ENCODE data around the gene XNDC1N. TPM values are rescaled to one million over a fixed set of nuclear protein-coding genes. Genes with fewer than 3 reads are reported as not detected.

XNDC1N gene
- total and polyA plus RNA-seq, 8 donors, result 5.6 to 9.9 (median 8.2) TPM

DNA sequence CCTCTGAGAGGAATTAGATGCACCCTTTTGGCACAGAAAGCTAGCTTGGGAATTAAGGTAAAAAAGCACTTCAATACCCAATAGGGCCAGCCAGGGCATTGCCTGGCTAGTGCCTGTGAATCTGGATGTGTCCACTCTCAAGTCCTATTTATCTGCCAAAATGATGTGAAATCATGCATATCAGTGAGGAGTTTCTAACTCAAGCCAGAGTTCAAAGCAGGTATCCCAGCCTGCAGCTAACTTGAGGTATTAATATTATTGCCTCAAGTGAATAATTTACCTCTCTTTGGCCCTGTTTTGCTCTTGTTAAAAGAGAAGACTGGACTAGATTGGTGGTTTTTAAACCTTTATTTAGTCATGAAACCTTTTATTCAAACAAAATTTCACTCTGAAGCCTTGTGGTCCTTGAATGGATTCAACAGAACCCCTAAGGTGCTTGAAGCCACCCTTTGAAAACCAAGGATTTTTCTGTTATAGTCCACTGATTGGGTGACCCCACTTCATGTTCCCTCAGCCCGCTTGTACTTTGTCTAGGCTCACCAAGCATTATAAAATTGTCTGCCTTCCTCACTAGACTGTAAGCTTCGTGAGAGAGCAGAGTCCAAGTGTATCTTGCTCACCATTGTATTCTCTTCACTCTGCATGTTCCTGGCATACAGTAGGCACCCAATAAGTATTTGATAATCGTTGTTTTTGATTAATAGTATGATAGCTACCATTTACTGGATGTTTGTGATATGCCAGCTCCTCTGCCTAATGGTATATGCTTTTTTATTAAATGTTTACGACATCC is 4.9 kb upstream of the XNDC1N start:
- ATAC-seq, result no peak
- H3K4me3 ChIP-seq, result no peak overlapping the region
- TF ChIP-seq, protein P1, sequence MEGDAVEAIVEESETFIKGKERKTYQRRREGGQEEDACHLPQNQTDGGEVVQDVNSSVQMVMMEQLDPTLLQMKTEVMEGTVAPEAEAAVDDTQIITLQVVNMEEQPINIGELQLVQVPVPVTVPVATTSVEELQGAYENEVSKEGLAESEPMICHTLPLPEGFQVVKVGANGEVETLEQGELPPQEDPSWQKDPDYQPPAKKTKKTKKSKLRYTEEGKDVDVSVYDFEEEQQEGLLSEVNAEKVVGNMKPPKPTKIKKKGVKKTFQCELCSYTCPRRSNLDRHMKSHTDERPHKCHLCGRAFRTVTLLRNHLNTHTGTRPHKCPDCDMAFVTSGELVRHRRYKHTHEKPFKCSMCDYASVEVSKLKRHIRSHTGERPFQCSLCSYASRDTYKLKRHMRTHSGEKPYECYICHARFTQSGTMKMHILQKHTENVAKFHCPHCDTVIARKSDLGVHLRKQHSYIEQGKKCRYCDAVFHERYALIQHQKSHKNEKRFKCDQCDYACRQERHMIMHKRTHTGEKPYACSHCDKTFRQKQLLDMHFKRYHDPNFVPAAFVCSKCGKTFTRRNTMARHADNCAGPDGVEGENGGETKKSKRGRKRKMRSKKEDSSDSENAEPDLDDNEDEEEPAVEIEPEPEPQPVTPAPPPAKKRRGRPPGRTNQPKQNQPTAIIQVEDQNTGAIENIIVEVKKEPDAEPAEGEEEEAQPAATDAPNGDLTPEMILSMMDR (IDR thresholded peaks at IDR 0.05), result no peak

GRCh38 chr11:71931245-71931602 is 2.8 kb upstream of the XNDC1N start:
- DNase-seq, result no peak

More for the DNA sequence above, 4.9 kb upstream of the XNDC1N start:
- DNase-seq, result no peak
- H3K36me3 ChIP-seq, result peaks cover 0 to 10% of the 10 kb centered on the region in 2 donors
- H3K27ac ChIP-seq, result no peak overlapping the region
- H3K27me3 ChIP-seq, result no peaks in the 10 kb centered on the region
- H3K9me3 ChIP-seq, result no peaks in the 10 kb centered on the region
- H3K4me1 ChIP-seq, result peaks cover 0 to 37% of the 10 kb centered on the region in 2 donors
- intact Hi-C loops (cut with DNase I), result no loop called here

DNA sequence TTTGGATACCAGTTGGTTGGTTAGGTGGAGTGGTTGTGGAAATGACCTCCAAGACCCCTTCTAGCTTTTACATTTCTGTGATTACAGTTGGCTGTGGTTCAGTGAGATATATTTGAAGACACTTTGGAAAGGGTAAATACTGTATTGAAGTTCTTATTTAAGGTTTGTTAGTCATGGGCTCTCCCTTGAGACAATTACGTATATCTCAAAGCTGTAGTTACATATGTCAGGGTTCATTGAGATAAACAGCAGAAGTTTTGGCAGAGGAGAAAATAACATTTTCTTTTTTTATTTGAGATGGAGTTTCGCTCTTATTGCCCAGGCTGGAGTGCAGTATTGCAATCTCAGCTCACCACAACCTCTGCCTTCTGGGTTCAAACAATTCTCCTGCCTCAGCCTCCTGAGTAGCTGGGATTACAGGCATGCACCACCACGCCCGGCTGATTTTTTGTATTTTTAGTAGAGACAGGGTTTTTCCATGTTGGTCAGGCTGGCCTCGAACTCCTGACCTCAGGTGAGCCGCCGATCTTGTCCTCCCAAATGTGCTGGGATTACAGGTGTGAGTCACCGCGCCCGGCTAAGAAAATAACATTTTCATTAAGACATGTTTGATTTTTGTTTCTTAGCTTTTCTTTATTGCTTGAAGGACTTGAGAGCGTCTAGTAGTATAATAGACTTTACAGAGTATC is 2.3 kb upstream of the XNDC1N start:
- H3K4me3 ChIP-seq, result peak overlapping the region in 1 of 2 donors; percentile 91
- no peak for DNase-seq
- peaks cover 5 to 39% of the 10 kb centered on the region in 2 donors for H3K4me1 ChIP-seq
- intact Hi-C loops (cut with DNase I), result no loop called here
- no peaks in the 10 kb centered on the region for H3K9me3 ChIP-seq
- H3K27me3 ChIP-seq, result no peaks in the 10 kb centered on the region
- H3K36me3 ChIP-seq, result peaks cover 0 to under 1% of the 10 kb centered on the region in 2 donors
- TF ChIP-seq, protein P1 (IDR thresholded peaks at IDR 0.05), result no peak
- no peak overlapping the region for H3K27ac ChIP-seq
- ATAC-seq, result no peak

More at GRCh38 chr11:71931245-71931602, 2.8 kb upstream of the XNDC1N start:
- TF ChIP-seq, protein P1 (IDR thresholded peaks at IDR 0.05), result no peak
- no peaks in the 10 kb centered on the region for H3K9me3 ChIP-seq
- no peak overlapping the region for H3K27ac ChIP-seq
- no peaks in the 10 kb centered on the region for H3K27me3 ChIP-seq
- H3K4me3 ChIP-seq, result no peak overlapping the region
- peaks cover 5 to 39% of the 10 kb centered on the region in 2 donors for H3K4me1 ChIP-seq
- no peaks in the 10 kb centered on the region for H3K36me3 ChIP-seq
- ATAC-seq, result no peak
- intact Hi-C loops (cut with DNase I), result no loop called here

DNA sequence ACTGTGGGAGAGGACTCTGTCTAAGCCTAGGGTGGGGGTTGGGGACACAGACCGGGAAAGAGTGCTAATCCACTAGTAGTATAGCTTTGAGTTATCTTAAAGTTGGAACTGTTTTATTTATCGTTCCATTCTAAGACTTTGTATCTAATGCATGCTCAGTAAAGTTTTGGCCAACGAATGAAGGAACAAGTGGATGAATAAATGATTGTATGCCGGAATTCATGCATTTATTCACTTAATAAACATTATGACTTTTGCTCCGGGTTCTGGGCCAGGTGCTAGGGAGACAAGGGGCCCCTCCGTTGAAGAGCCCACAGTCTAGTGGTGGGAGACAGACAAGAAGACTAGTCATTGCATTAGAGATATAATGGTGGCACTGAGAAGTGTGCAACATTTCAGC is 1.1 kb upstream of the XNDC1N start:
- no peak for DNase-seq
- H3K27me3 ChIP-seq, result no peaks in the 10 kb centered on the region
- intact Hi-C loops (cut with DNase I), result no loop called here
- H3K9me3 ChIP-seq, result no peaks in the 10 kb centered on the region
- no peak for ATAC-seq
- peaks cover 0 to 7% of the 10 kb centered on the region in 2 donors for H3K36me3 ChIP-seq
- TF ChIP-seq, protein P1 (IDR thresholded peaks at IDR 0.05), result no peak
- H3K4me1 ChIP-seq, result peaks cover 5 to 39% of the 10 kb centered on the region in 2 donors
- H3K27ac ChIP-seq, result no peak overlapping the region
- H3K4me3 ChIP-seq, result peak overlapping the region; percentile 89 to 91

All from left lung (tissue), 10 donors.